K562 (cell line): Measurements from ENCODE around the gene IL17RA.

ENCODE experiments used
- KDM2B ChIP-seq: fragments of 250-450 bp; sonication (Bioruptor Pico); IDR thresholded peaks from 2 replicates; pipeline ENCODE4 v1.8.0; 2021; ENCODE audit warnings: mild to moderate bottlenecking, moderate library complexity
- NCOA4 ChIP-seq: fragments of 450-650 bp; IDR thresholded peaks from 2 replicates; pipeline ENCODE4 v1.6.1; 2018; ENCODE audit warnings: mild to moderate bottlenecking; ENCODE audit not compliant: partially characterized antibody
- POLR2AphosphoS5 ChIP-seq: IDR thresholded peaks from 2 replicates; pipeline ENCODE4 v1.6.1; 2011; ENCODE audit warnings: mild to moderate bottlenecking, low read depth, low read length, moderate library complexity; ENCODE audit not compliant: control insufficient read depth, insufficient read depth
- ZNF124 ChIP-seq: sonication (generic); formaldehyde crosslinking; IDR thresholded peaks from 2 replicates; pipeline ENCODE4 v1.8.1; 2022; ENCODE audit warnings: missing genetic modification reagents
- TF ChIP-seq, protein P1 (sequence below): fragments of 250-450 bp; sonication (Bioruptor Pico); IDR thresholded peaks from 2 replicates; pipeline ENCODE4 v1.8.0; 2021; ENCODE audit warnings: borderline replicate concordance, mild to moderate bottlenecking, moderate library complexity; ENCODE audit not compliant: poor library complexity, severe bottlenecking
- TF ChIP-seq, protein P2 (sequence below): fragments of 250-450 bp; sonication (Bioruptor Pico); IDR thresholded peaks from 2 replicates; pipeline ENCODE4 v1.5.1; 2021; ENCODE audit warnings: mild to moderate bottlenecking
- TF ChIP-seq, protein P3 (sequence below): fragments of 250-450 bp; sonication (Bioruptor Pico); IDR thresholded peaks from 2 replicates; pipeline ENCODE4 v1.4.0; 2020; ENCODE audit warnings: mild to moderate bottlenecking, moderate library complexity
- TF ChIP-seq, protein P4 (sequence below): fragments of 250-450 bp; sonication (Bioruptor Pico); IDR thresholded peaks from 2 replicates; pipeline ENCODE4 v1.5.0; 2020; ENCODE audit warnings: mild to moderate bottlenecking, borderline replicate concordance
- TF ChIP-seq, protein P5 (sequence below): fragments of 450-650 bp; IDR thresholded peaks from 2 replicates; pipeline ENCODE4 v1.6.1; 2017; ENCODE audit warnings: antibody characterized with exemption, mild to moderate bottlenecking

DNA sequence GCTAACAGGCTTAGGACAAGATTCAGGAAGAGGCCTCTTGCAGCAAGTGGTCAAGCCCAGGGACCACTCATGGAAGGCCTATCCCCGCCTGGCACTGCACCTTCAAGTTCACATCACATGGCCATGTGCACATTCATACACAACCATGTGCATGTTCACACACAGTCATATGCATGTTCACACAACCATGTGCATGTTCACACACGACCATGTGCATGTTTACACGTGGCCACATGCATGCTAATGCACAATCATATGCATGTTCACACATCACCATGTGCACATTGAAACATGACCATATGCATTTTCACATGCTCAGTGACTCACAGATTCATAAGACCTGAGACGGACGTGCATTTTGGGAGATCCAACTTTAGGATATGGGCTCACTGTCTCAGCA is 28.7 kb upstream of the IL17RA start:
- TF ChIP-seq NCOA4 (no peak), KDM2B (CRISPR knock-in tag) (no peak), ZNF124 (CRISPR knock-in tag) (no peak), POLR2AphosphoS5 (no peak)
- TF ChIP-seq, protein P1, sequence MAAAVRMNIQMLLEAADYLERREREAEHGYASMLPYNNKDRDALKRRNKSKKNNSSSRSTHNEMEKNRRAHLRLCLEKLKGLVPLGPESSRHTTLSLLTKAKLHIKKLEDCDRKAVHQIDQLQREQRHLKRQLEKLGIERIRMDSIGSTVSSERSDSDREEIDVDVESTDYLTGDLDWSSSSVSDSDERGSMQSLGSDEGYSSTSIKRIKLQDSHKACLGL (CRISPR knock-in tag): no peak
- TF ChIP-seq, protein P2, sequence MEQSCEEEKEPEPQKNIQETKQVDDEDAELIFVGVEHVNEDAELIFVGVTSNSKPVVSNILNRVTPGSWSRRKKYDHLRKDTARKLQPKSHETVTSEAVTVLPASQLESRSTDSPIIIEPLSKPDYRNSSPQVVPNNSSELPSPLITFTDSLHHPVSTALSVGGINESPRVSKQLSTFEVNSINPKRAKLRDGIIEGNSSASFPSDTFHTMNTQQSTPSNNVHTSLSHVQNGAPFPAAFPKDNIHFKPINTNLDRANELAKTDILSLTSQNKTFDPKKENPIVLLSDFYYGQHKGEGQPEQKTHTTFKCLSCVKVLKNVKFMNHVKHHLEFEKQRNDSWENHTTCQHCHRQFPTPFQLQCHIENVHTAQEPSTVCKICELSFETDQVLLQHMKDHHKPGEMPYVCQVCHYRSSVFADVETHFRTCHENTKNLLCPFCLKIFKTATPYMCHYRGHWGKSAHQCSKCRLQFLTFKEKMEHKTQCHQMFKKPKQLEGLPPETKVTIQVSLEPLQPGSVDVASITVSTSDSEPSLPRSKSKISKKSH (CRISPR knock-in tag): no peak
- TF ChIP-seq, protein P3, sequence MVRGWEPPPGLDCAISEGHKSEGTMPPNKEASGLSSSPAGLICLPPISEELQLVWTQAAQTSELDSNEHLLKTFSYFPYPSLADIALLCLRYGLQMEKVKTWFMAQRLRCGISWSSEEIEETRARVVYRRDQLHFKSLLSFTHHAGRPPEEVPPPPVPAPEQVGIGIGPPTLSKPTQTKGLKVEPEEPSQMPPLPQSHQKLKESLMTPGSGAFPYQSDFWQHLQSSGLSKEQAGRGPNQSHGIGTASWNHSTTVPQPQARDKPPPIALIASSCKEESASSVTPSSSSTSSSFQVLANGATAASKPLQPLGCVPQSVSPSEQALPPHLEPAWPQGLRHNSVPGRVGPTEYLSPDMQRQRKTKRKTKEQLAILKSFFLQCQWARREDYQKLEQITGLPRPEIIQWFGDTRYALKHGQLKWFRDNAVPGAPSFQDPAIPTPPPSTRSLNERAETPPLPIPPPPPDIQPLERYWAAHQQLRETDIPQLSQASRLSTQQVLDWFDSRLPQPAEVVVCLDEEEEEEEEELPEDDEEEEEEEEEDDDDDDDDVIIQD (CRISPR knock-in tag): no peak
- TF ChIP-seq, protein P4, sequence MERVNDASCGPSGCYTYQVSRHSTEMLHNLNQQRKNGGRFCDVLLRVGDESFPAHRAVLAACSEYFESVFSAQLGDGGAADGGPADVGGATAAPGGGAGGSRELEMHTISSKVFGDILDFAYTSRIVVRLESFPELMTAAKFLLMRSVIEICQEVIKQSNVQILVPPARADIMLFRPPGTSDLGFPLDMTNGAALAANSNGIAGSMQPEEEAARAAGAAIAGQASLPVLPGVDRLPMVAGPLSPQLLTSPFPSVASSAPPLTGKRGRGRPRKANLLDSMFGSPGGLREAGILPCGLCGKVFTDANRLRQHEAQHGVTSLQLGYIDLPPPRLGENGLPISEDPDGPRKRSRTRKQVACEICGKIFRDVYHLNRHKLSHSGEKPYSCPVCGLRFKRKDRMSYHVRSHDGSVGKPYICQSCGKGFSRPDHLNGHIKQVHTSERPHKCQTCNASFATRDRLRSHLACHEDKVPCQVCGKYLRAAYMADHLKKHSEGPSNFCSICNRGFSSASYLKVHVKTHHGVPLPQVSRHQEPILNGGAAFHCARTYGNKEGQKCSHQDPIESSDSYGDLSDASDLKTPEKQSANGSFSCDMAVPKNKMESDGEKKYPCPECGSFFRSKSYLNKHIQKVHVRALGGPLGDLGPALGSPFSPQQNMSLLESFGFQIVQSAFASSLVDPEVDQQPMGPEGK: no peak
- TF ChIP-seq, protein P5, sequence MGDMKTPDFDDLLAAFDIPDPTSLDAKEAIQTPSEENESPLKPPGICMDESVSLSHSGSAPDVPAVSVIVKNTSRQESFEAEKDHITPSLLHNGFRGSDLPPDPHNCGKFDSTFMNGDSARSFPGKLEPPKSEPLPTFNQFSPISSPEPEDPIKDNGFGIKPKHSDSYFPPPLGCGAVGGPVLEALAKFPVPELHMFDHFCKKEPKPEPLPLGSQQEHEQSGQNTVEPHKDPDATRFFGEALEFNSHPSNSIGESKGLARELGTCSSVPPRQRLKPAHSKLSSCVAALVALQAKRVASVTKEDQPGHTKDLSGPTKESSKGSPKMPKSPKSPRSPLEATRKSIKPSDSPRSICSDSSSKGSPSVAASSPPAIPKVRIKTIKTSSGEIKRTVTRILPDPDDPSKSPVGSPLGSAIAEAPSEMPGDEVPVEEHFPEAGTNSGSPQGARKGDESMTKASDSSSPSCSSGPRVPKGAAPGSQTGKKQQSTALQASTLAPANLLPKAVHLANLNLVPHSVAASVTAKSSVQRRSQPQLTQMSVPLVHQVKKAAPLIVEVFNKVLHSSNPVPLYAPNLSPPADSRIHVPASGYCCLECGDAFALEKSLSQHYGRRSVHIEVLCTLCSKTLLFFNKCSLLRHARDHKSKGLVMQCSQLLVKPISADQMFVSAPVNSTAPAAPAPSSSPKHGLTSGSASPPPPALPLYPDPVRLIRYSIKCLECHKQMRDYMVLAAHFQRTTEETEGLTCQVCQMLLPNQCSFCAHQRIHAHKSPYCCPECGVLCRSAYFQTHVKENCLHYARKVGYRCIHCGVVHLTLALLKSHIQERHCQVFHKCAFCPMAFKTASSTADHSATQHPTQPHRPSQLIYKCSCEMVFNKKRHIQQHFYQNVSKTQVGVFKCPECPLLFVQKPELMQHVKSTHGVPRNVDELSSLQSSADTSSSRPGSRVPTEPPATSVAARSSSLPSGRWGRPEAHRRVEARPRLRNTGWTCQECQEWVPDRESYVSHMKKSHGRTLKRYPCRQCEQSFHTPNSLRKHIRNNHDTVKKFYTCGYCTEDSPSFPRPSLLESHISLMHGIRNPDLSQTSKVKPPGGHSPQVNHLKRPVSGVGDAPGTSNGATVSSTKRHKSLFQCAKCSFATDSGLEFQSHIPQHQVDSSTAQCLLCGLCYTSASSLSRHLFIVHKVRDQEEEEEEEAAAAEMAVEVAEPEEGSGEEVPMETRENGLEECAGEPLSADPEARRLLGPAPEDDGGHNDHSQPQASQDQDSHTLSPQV: no peak
